Endometrial microvascular endothelial cells (primary cell): ENCODE results near the gene TMEM253. TPM values are rescaled to one million over a fixed set of nuclear protein-coding genes. Genes with fewer than 3 reads are reported as not detected.

Experiments used
- in situ Hi-C: cut with HindIII; loops from 2 replicates; pipeline ENCODE4 v1.10.0; 2017; ENCODE audit warnings: low sequenced_read_pairs, low pct_unique_long_range_greater_than_20kb; ENCODE audit errors: inconsistent ontology term
- total RNA-seq: library from RNA; depleted of rRNA; stranded (reverse); fragments of >200 nt; gene quantifications from one replicate; pipeline ENCODE4 v1.2.3, GENCODE V29; 2015; ENCODE audit errors: inconsistent ontology term

Gene TMEM253
- total RNA-seq, result not detected

- in situ Hi-C loops, result no loop called here
Observed at GRCh38 chr14:21100931-21101330, at the start of gene TMEM253. Gene TMEM253, plus strand, starts transcription at chr14:21101066. Its CDS starts 278 bp downstream, at chr14:21101344.

GRCh38 chr14:21053184-21054122 lies 47.4 kb upstream of the TMEM253 start:
- in situ Hi-C loops, result no loop called here

DNA sequence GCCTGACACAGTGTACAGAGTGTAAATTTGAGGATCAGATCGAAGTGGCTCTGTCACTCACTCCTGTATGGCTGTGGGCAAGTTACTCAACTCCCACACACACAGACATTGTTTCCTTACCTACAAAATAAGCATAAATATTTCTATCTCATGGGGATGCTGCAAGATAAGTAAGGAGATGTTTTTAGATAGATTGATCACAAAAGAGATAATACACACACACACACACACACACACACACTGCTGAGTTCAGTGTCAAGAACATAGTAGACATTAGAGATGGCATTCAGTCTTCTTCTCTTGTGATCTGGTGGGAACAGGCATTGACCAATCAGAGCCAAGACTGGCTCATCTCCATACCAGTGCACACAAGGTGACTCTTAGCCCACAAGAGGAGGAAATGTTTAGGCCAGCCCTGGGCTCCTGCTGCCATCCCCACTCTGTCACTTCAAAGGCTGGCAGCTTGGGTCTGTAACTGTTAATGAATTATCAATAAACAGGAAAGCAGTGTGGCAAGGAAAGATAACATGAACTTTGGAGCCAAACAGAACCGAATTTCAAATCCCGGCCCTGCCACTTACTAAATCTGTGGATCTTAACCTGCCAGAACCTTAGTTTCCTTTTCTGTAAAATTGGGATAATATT lies 46.6 kb upstream of the TMEM253 start:
- in situ Hi-C loops, result no loop called here

DNA sequence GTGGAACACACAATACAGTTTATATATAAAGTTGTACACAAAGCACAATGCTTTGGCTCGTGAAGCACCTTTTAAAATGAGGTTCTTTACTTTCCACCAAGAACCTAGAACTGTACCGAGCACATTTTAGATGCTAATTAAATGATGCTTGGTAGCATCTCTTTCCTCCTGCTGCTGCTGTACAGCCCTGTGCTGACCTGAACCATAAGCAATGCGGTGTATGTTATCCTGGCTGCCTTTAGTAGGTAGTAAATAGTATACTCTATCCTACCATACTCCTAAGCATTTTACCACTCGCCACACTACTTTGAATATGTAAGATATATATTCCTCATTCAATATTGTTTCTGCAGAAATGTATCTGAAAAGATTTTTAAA lies 46.1 kb upstream of the TMEM253 start:
- in situ Hi-C loops, result no loop called here

DNA sequence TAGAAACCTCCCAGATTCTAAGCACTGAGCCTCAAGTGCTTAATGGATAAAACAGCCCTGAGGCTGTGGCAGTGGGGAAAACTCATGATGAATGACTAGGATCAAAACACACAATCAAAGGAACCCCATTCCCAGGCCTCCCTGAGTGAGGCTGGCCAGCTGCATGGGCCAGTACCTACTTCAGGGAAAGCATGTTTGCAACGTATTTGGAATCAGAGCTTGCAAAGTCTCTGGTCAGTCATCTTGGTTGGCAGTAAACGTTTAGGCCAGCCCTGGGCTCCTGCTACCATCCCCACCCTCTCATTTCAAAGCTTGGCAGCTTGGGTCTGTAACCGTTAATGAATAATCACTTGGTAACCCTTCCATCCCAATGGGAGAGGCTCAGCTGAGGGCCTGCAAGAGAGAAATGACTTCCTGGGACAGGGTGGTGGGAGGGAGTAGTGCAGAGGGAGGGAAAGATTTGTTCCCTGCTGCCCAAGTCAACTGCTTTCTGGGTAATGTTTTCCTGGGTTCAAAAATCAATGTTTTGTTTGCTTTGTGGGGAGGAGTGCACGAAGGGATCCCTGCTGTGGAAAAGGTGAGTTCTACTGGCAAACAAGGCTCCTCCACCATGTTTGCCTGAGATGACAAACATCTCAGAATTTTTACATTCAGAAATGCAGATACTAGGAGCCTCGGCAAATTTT lies 45.3 kb upstream of the TMEM253 start:
- in situ Hi-C loops, result no loop called here

GRCh38 chr14:21056520-21057163 lies 44.2 kb upstream of the TMEM253 start:
- in situ Hi-C loops, result no loop called here

DNA sequence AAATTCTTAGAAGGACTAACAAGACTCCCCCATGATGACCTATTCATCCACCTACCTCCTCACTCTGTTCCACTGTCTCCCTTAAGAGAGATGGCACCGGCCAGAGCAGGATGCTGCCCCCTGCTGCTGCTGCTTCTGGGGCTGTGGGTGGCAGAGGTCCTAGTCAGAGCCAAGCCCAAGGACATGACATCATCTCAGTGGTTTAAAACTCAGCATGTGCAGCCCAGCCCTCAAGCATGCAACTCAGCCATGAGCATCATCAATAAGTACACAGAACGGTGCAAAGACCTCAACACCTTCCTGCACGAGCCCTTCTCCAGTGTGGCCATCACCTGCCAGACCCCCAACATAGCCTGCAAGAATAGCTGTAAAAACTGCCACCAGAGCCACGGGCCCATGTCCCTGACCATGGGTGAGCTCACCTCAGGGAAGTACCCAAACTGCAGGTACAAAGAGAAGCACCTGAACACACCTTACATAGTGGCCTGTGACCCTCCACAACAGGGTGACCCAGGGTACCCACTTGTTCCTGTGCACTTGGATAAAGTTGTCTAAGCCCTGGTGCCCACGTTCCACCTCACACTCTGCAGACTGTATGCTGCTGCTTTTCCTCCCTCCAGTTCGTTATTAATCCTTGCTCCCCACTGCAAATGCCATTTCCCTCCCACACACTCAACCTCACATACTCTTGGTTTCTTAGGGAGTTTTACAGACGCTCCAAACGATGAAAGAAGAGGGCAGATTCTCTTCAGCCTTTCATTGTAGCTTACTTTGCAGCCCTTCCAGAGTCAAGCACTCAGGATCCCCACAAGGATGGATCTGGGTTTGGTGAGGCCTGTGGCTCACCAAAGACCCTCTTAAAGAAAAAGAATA lies 42.8 kb upstream of the TMEM253 start, which contains the start of gene RNASE8:
Gene RNASE8, plus strand, starts transcription at position 20 of the 873 bp plus-strand sequence. Its CDS starts 71 bp downstream, at position 91.
- in situ Hi-C loops, result no loop called here

DNA sequence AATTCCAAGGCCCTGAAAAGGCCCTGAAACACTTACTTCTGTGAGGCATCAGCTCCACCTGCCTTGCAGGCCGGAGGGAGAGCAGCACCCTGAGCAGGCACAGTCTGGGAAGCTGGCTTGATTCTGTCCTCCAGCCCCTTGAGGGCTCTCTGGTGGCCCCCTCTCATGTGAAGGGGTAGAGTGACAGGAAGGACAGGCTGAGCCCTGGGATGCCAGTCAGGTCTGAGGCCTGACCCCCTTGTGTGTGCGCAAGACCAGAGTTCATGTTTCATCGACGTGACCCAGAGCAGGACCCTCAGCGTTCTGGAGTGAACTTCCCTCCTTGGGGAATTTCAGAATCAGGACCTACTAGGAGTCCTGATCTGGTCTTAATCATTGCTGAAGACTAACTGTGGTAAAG lies 42.0 kb upstream of the TMEM253 start:
- in situ Hi-C loops, result no loop called here

DNA sequence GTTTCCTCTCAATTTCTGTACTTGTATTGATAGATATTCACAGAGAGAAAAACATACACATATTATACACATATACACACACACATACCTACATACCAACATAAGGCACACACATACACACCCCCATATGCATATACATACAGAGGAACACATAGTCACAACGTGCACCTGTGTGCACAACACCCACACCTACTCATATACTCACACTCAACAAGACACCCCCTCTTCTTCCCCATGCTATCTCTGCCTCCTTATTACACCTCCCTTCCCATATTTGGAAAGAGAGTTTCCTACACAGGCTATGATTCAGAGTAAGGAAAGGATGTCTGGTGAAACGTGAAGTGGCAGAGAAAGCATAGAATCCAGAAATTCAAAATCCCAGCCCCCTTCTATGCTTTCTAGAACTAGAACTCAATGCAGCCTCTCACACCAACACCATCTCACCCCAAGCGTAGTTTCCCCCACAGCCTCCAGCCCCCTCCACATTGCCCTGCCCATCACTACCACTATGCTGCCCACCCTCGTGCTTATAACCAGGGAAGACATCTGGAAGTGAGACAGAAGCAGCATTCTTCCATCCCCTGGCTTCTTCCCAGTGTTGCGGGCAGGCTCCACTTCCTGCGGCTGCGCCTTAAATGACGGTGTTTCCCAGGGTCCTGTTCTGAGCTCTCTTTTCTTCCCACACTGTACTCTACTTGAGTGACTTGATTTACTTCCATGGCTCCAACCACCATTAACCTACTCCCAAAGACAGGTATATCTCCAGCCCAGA lies 40.8 kb upstream of the TMEM253 start:
- in situ Hi-C loops, result no loop called here

- in situ Hi-C loops, result no loop called here
Observed at GRCh38 chr14:21060614-21061346, 40.1 kb upstream of the TMEM253 start.

GRCh38 chr14:21061347-21061668 lies 39.6 kb upstream of the TMEM253 start:
- in situ Hi-C loops, result no loop called here

DNA sequence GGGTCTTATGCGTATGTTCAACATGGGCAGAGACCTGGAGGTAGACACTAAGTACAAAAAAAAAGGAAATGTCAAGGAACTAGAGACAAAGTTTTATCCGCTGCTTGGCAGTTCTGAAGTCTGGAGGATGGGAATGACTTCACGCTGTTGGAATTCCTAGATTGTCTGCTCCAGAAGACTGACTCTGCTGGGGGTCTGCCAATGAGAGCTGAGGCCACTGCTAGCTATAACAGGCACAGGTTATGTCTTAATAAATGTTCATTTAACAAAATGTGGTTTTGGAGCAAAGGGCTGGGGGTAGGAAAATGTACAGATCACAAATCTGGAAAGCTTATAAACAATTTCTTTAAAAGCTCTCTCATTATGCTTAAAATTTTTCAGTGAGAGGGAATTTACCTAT lies 37.4 kb upstream of the TMEM253 start:
- in situ Hi-C loops, result no loop called here

GRCh38 chr14:21066882-21067502 lies 33.9 kb upstream of the TMEM253 start:
- in situ Hi-C loops, result no loop called here

DNA sequence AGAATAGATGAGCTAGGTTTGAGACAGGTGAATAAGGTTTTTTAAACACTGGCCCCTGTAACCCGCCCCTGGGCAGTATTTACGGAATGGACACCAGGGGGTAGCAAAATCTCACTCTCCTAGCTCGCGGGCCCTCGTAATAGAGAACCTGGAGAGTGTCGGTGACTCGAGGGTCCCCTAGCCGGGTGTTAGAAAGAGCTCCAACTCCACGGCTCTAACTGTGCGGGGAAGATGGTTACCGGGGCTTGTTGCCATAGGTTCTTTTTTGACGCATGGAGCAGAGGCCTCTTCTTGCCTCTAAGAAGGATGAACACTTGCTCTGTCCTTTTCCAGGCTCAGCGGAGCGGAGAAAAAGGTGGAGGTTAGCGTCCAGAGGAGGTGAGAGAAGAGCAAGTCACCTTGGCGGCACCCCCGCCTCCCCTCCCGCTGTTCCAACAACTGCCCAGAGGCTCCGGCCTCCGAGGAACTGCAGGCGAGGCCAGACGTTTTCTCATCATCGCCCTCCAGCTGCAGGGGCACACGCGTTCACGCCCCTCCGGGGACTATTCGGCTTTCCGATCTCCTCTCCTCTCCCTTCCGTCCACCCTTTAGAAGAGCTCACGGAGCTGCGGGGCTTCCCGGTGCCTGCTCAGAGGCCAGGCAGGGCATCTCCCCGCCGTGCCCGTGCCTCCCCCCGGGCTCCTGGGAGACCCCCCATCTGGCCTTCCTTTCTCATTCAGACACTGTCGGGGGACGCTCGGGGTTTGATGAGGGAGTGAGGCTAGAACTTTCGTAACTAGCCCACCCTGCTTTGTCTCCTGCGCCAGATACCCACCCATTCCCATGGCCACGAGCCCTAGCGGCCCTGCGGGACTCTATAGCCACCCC lies 32.1 kb upstream of the TMEM253 start:
- in situ Hi-C loops, result no loop called here

DNA sequence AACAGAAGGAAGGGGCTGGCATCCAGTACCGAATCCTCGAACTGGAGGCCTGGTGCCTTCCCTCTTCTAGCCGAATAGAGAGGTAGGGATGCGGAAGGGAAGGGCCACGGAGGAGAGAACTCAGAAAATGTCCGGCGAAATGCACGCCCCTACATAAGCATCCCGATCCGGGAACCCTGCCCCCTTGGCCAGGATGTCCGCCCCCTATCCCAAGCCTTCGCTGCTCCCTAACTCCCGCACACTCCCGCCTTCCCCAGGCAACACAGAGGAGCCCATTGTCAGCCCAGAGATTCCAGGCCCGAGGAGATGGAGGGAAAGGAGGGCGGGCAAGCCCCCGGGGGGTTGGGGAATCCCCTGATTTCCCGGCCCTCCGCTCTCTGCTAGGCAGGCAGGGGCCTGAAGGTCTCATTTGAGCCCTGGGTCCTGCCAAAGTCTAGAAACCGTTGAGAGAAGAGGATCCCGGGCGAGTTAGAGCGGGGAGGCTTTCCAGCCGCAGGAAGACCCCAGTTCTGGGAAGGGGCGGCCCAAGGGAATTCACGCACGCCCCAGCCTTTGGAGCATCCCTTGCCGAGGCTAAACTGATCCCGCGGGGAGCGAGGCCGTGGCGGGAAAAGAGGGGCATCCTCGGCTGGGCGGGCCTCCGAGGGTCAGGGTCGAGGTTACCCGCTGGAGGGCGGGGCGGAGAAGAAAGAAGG lies 31.3 kb upstream of the TMEM253 start:
- in situ Hi-C loops, result no loop called here
